Neuronal stem cell (in vitro differentiated cells): Measurements from ENCODE around the gene NTSR1.

Source experiments
- DNase-seq: peaks from one replicate; pipeline ENCODE4 v3.0.0-alpha.2; 2013; ENCODE audit warnings: low spot score
- H2AFZ ChIP-seq: one replicate; pipeline ENCODE4 v1.6.1; 2013; ENCODE audit warnings: mild to moderate bottlenecking, low read length, inconsistent platforms
- H2AK5ac ChIP-seq: 2 replicates; pipeline ENCODE4 v1.6.1; 2013; ENCODE audit warnings: low read depth, mild to moderate bottlenecking, inconsistent platforms, low read length, moderate library complexity, mixed read lengths
- H2BK120ac ChIP-seq: 2 replicates; pipeline ENCODE4 v1.6.1; 2013; ENCODE audit warnings: low read depth, mild to moderate bottlenecking, inconsistent platforms, low read length, moderate library complexity, mixed read lengths
- H2BK12ac ChIP-seq: one replicate; pipeline ENCODE4 v1.6.1; 2013; ENCODE audit warnings: low read length, inconsistent platforms
- H2BK15ac ChIP-seq: 2 replicates; pipeline ENCODE4 v1.6.1; 2013; ENCODE audit warnings: mild to moderate bottlenecking, low read length, inconsistent platforms, mixed read lengths
- H2BK5ac ChIP-seq: one replicate; pipeline ENCODE4 v1.6.1; 2013; ENCODE audit warnings: inconsistent platforms, mild to moderate bottlenecking, low read length, moderate library complexity
- H3K14ac ChIP-seq: one replicate; pipeline ENCODE4 v1.6.1; 2013; ENCODE audit warnings: low read length, inconsistent platforms
- H3K18ac ChIP-seq: 2 replicates; pipeline ENCODE4 v1.6.1; 2013; ENCODE audit warnings: low read length, inconsistent platforms
- H3K23ac ChIP-seq: 2 replicates; pipeline ENCODE4 v1.6.1; 2013; ENCODE audit warnings: low read depth, mild to moderate bottlenecking, mixed read lengths, low read length, inconsistent platforms; ENCODE audit not compliant: poor library complexity
- H3K27ac ChIP-seq: replicated peaks from 3 replicates; pipeline ENCODE4 v1.5.1; 2013; ENCODE audit warnings: low read length, inconsistent platforms
- H3K27me3 ChIP-seq, 3 experiments: 2 replicates each; pipeline ENCODE4 v1.6.1; 2013; ENCODE audit warnings: low read length in 3 of 3, mild to moderate bottlenecking in 2 of 3, inconsistent platforms in 1 of 3, low read depth in 1 of 3, mixed read lengths in 1 of 3, moderate library complexity in 1 of 3; ENCODE audit not compliant: control insufficient read depth in 3 of 3, insufficient read depth in 3 of 3
- H3K36me3 ChIP-seq, 2 donors: replicated peaks in 1 of 2; 2 replicates each; pipeline ENCODE4 v1.6.1; 2013; ENCODE audit warnings: low read length in 2 of 2; ENCODE audit not compliant: control insufficient read depth in 2 of 2, insufficient read depth in 2 of 2
- H3K4ac ChIP-seq: 2 replicates; pipeline ENCODE4 v1.6.1; 2013; ENCODE audit warnings: inconsistent platforms, mild to moderate bottlenecking, low read length, moderate library complexity
- H3K4me1 ChIP-seq, 2 donors: 1 replicate in 1 of 2; 2 replicates in 1 of 2; pipeline ENCODE4 v1.6.1; 2013; ENCODE audit warnings: low read length in 2 of 2, low read depth in 1 of 2; ENCODE audit not compliant: control insufficient read depth in 2 of 2, insufficient read depth in 1 of 2
- H3K4me2 ChIP-seq: one replicate; pipeline ENCODE4 v1.6.1; 2013; ENCODE audit warnings: mild to moderate bottlenecking, low read length, inconsistent platforms; ENCODE audit not compliant: insufficient read depth, poor library complexity, severe bottlenecking
- H3K4me3 ChIP-seq, 2 donors: 2 replicates each; pipeline ENCODE4 v1.5.1; 2013; ENCODE audit warnings: low read length in 2 of 2, mild to moderate bottlenecking in 2 of 2, inconsistent platforms in 1 of 2, moderate library complexity in 1 of 2
- H3K79me1 ChIP-seq: one replicate; pipeline ENCODE4 v1.6.1; 2013; ENCODE audit warnings: low read depth, mild to moderate bottlenecking, inconsistent platforms, low read length, moderate library complexity
- H3K9ac ChIP-seq: one replicate; pipeline ENCODE4 v1.6.1; 2013; ENCODE audit warnings: mild to moderate bottlenecking, low read depth, low read length, inconsistent platforms; ENCODE audit not compliant: poor library complexity
- H3K9me3 ChIP-seq, 2 donors: replicated peaks in 1 of 2; 2 replicates each; pipeline versions ENCODE3 to v1.6.1; 2013; ENCODE audit warnings: low read length in 2 of 2, mild to moderate bottlenecking in 2 of 2, inconsistent platforms in 1 of 2, low read depth in 1 of 2, mixed read lengths in 1 of 2, moderate library complexity in 1 of 2; ENCODE audit not compliant: control insufficient read depth in 2 of 2, insufficient read depth in 1 of 2
- H4K8ac ChIP-seq: one replicate; pipeline ENCODE4 v1.6.1; 2013; ENCODE audit warnings: low read depth, mild to moderate bottlenecking, inconsistent platforms, low read length, moderate library complexity
- H4K91ac ChIP-seq: one replicate; pipeline ENCODE4 v1.6.1; 2013; ENCODE audit warnings: low read length, low read depth, mild to moderate bottlenecking, inconsistent platforms; ENCODE audit not compliant: poor library complexity
- WGBS, 2 donors: extraction: QIAGEN DNeasy Blood & Tissue Kit; methylation state at CpG; one replicate each; pipeline ENCODE4 v1.1.7; 2013; ENCODE audit warnings: missing lambda C conversion rate in 2 of 2, mixed read lengths in 1 of 2; ENCODE audit not compliant: insufficient read length in 2 of 2, insufficient replicate concordance in 1 of 2; ENCODE audit errors: extremely low coverage in 2 of 2; 5-methylcytosine and 5-hydroxymethylcytosine counted together

NTSR1 gene

DNA sequence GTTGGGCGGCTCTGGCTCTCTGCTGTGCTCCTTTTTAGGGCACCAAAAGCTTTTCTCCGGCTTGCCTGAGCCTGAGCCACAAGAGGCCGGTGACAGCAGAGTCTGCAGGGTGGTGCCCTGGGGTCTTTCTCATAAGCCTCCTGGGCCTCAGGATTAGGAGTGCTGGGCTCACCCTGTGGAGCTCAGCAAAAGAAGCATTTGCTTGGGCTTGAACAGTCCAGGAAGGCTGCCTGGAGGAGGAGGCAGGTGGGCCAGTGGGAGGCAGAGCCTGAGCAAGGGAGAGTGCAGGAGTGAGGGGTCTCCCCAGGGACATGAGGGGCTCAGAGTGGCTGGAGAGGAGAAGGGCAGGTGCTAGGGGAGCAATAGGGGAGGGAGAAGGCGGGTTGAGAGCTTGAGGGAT lies 54.8 kb downstream of the NTSR1 start:
- no peak overlapping the region for H4K91ac ChIP-seq
- H4K8ac ChIP-seq, result no peak overlapping the region
- no peak overlapping the region for H3K4me2 ChIP-seq
- H2AK5ac ChIP-seq, result peak overlapping the region; percentile 88
- no peak overlapping the region for H3K4me3 ChIP-seq
- H3K27me3 ChIP-seq, result peaks cover 0 to 2% (median 0%) of the 10 kb centered on the region in 3 experiments
- peak overlapping the region; percentile 80 for H3K23ac ChIP-seq
- no peak overlapping the region for H2AFZ ChIP-seq
- no CpG with 5 or more reads among the region's 4 CpGs for WGBS, 2 donors
- H3K9ac ChIP-seq, result no peak overlapping the region
- no peak overlapping the region for H2BK12ac ChIP-seq
- peak overlapping the region; percentile 56 for H3K14ac ChIP-seq
- H3K9me3 ChIP-seq, result no peaks in the 10 kb centered on the region
- H3K79me1 ChIP-seq, result no peaks in the 10 kb centered on the region
- peak overlapping the region; percentile 91 for H2BK15ac ChIP-seq
- H2BK120ac ChIP-seq, result no peak overlapping the region
- H3K4ac ChIP-seq, result no peak overlapping the region
- H3K36me3 ChIP-seq, result no peaks in the 10 kb centered on the region
- peak overlapping the region; percentile 38 for H3K18ac ChIP-seq
- H2BK5ac ChIP-seq, result peak overlapping the region; percentile 66
- H3K27ac ChIP-seq, result no peak overlapping the region
- no peak for DNase-seq
- H3K4me1 ChIP-seq, result peaks cover 22 to 25% of the 10 kb centered on the region in 2 donors

- Histone ChIP-seq H3K27me3 (peaks cover 0 to 2% (median 0%) of the 10 kb centered on the region in 3 experiments), H3K36me3 (no peaks in the 10 kb centered on the region), H2BK5ac (peak overlapping the region; percentile 66), H4K8ac (no peak overlapping the region), H3K79me1 (peaks cover 2% of the 10 kb centered on the region), H3K9ac (no peak overlapping the region), H3K27ac (no peak overlapping the region), H2BK15ac (peak overlapping the region; percentile 91), H2AK5ac (peak overlapping the region; percentile 88), H3K4me1 (peaks cover 29 to 30% of the 10 kb centered on the region in 2 donors), H3K14ac (no peak overlapping the region), H3K23ac (peak overlapping the region; percentile 20), H4K91ac (peak overlapping the region; percentile 64), H3K9me3 (no peaks in the 10 kb centered on the region), H3K4me3 (no peak overlapping the region), H3K4me2 (no peak overlapping the region), H3K18ac (peak overlapping the region; percentile 76), H2BK120ac (no peak overlapping the region), H3K4ac (no peak overlapping the region), H2BK12ac (peak overlapping the region; percentile 82), H2AFZ (no peak overlapping the region)
- no peak for DNase-seq
- no CpG with 5 or more reads among the region's 26 CpGs for WGBS, 2 donors
Measured at GRCh38 chr20:62764156-62764935, 55.7 kb downstream of the NTSR1 start.

DNA sequence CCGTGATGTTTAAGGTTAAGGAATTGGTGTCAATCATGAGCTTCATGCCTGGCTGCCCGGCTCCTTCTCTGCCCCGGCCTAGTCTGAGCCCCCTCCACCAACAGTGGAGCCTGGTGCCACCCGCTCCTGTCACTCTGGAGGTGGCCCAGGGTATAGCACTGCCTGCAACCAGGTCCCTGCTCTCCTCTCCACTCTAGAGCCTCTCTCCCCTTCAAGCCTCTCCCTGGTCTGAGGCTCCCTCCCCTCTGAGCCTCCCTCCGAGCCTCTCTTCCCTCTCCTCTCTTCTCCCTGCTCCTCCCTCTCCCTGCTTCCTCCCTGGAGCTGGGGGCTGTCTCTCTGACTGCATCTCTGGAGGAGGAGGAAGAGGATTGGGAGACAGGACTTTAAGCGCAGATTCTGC lies 56.4 kb downstream of the NTSR1 start:
- H3K27me3 ChIP-seq, result peaks cover 0 to 2% (median 0%) of the 10 kb centered on the region in 3 experiments
- peak overlapping the region; percentile 43 for H2BK5ac ChIP-seq
- H2BK12ac ChIP-seq, result peak overlapping the region; percentile 33
- H2BK15ac ChIP-seq, result no peak overlapping the region
- H3K4me2 ChIP-seq, result no peak overlapping the region
- H2BK120ac ChIP-seq, result no peak overlapping the region
- peak overlapping the region; percentile 88 for H2AK5ac ChIP-seq
- no peak overlapping the region for H3K4ac ChIP-seq
- H2AFZ ChIP-seq, result peak overlapping the region; percentile 11
- H3K18ac ChIP-seq, result peak overlapping the region; percentile 9
- no CpG with 5 or more reads among the region's 6 CpGs for WGBS, 2 donors
- no peak overlapping the region for H3K4me3 ChIP-seq
- H3K27ac ChIP-seq, result no peak overlapping the region
- peaks cover 2% of the 10 kb centered on the region for H3K79me1 ChIP-seq
- H3K14ac ChIP-seq, result peak overlapping the region; percentile 63
- no peak overlapping the region for H3K23ac ChIP-seq
- DNase-seq, result no peak
- H3K36me3 ChIP-seq, result no peaks in the 10 kb centered on the region
- H3K4me1 ChIP-seq, result peaks cover 25 to 28% of the 10 kb centered on the region in 2 donors
- no peaks in the 10 kb centered on the region for H3K9me3 ChIP-seq
- H4K8ac ChIP-seq, result no peak overlapping the region
- H4K91ac ChIP-seq, result peak overlapping the region; percentile 16
- no peak overlapping the region for H3K9ac ChIP-seq

- DNase-seq, result no peak
- Histone ChIP-seq H3K9ac (peak overlapping the region; percentile 40), H3K18ac (peak overlapping the region; percentile 90), H4K91ac (no peak overlapping the region), H3K14ac (no peak overlapping the region), H2BK12ac (peak overlapping the region; percentile 98), H3K4me3 (no peak overlapping the region), H3K27me3 (peaks cover 0 to 2% (median 0%) of the 10 kb centered on the region in 3 experiments), H3K36me3 (no peaks in the 10 kb centered on the region), H3K4me1 (peaks cover 23 to 24% of the 10 kb centered on the region in 2 donors), H4K8ac (no peak overlapping the region), H2AFZ (no peak overlapping the region), H2AK5ac (peak overlapping the region; percentile 88), H3K4me2 (no peak overlapping the region), H2BK120ac (peak overlapping the region; percentile 70), H2BK5ac (peak overlapping the region; percentile 80), H3K79me1 (peaks cover 2% of the 10 kb centered on the region), H2BK15ac (peak overlapping the region; percentile 79), H3K9me3 (no peaks in the 10 kb centered on the region), H3K4ac (peak overlapping the region; percentile 18), H3K23ac (peak overlapping the region; percentile 53), H3K27ac (no peak overlapping the region)
- WGBS, 2 donors, result no CpG with 5 or more reads among the region's 15 CpGs
Measured at GRCh38 chr20:62765432-62766070, 56.9 kb downstream of the NTSR1 start.
